Thymus (tissue), 11 donors: Measurements from ENCODE around the gene SCAI. TPM values are rescaled to one million over a fixed set of nuclear protein-coding genes. Genes with fewer than 3 reads are reported as not detected.
"Not testable (repeated sequence)": the region's sequence is repeated elsewhere in the genome, so short reads cannot be mapped to it uniquely, and the experiment has no call there.

Experiments used
- DNase-seq, 9 donors: peaks; one replicate each; pipeline ENCODE4 v3.0.0-alpha.2; 2013; ENCODE audit warnings: low spot score in 9 of 9, low read depth in 6 of 9, missing footprints in 1 of 9
- H3K27ac ChIP-seq, 2 donors: one replicate each; pipeline ENCODE4 v1.5.1; 2013; ENCODE audit warnings: control low read depth in 1 of 2, low read depth in 1 of 2, low read length in 1 of 2, mild to moderate bottlenecking in 1 of 2, moderate library complexity in 1 of 2
- H3K27me3 ChIP-seq, 2 donors: one replicate each; pipeline ENCODE4 v1.5.1; 2013; ENCODE audit warnings: low read length in 1 of 2; ENCODE audit not compliant: control insufficient read depth in 2 of 2, insufficient read depth in 1 of 2
- H3K36me3 ChIP-seq, 2 donors: one replicate each; pipeline ENCODE4 v1.5.1; 2013; ENCODE audit warnings: low read length in 1 of 2, mild to moderate bottlenecking in 1 of 2, moderate library complexity in 1 of 2; ENCODE audit not compliant: control insufficient read depth in 2 of 2, insufficient read depth in 2 of 2
- H3K4me1 ChIP-seq, 2 donors: one replicate each; pipeline ENCODE4 v1.5.1; 2013; ENCODE audit warnings: low read length in 2 of 2; ENCODE audit not compliant: control insufficient read depth in 2 of 2, insufficient read depth in 2 of 2
- H3K4me3 ChIP-seq, 2 donors: one replicate each; pipeline ENCODE4 v1.5.1; 2013; ENCODE audit warnings: low read length in 2 of 2, control low read depth in 1 of 2, mild to moderate bottlenecking in 1 of 2
- H3K9me3 ChIP-seq, 2 donors: one replicate each; pipeline ENCODE4 v1.5.1; 2013; ENCODE audit warnings: low read length in 1 of 2, mild to moderate bottlenecking in 1 of 2; ENCODE audit not compliant: control insufficient read depth in 2 of 2, insufficient read depth in 1 of 2
- WGBS: extraction: QIAGEN DNeasy Blood & Tissue Kit; methylation state at CpG from one replicate; pipeline ENCODE4 v1.1.7; 2013; 5-methylcytosine and 5-hydroxymethylcytosine counted together
- polyA plus RNA-seq: library from polyadenylated mRNA; stranded (reverse); fragments of 200-250 nt; gene quantifications from one replicate; pipeline ENCODE4 v1.2.3, GENCODE V29; 2013
- total RNA-seq: library from RNA; stranded (reverse); fragments of 120-200 nt; gene quantifications from one replicate; pipeline ENCODE4 v1.2.4, GENCODE V29; 2013
- donor health status: healthy.

The SCAI gene
- total and polyA plus RNA-seq, 2 donors, result 9.4 to 23.5 TPM

- no peak overlapping the region for H3K27ac ChIP-seq
- 98% methylated on average over 3 of the region's 3 CpGs for WGBS
- no peaks in the 10 kb centered on the region for H3K27me3 ChIP-seq
- no peaks in the 10 kb centered on the region for H3K9me3 ChIP-seq
- no peaks in the 10 kb centered on the region for H3K4me1 ChIP-seq
- no peak for DNase-seq
- peaks cover 22 to 54% of the 10 kb centered on the region in 2 donors for H3K36me3 ChIP-seq
- H3K4me3 ChIP-seq, result no peak overlapping the region
Observed at GRCh38 chr9:125028041-125028440, 115.3 kb downstream of the SCAI start.

GRCh38 chr9:125024917-125025316, 118.4 kb downstream of the SCAI start:
- WGBS, result 94% methylated on average over 1 of the region's 1 CpG
- Histone ChIP-seq H3K27ac (no peak overlapping the region), H3K36me3 (peaks cover 22 to 68% of the 10 kb centered on the region in 2 donors), H3K9me3 (no peaks in the 10 kb centered on the region), H3K27me3 (no peaks in the 10 kb centered on the region), H3K4me3 (no peak overlapping the region), H3K4me1 (no peaks in the 10 kb centered on the region)
- DNase-seq, result no peak

GRCh38 chr9:125021069-125021468, 122.3 kb downstream of the SCAI start:
- H3K27ac ChIP-seq, result no peak overlapping the region
- WGBS, result 98% methylated on average over 4 of the region's 4 CpGs
- H3K36me3 ChIP-seq, result peaks cover 25 to 58% of the 10 kb centered on the region in 2 donors
- no peak for DNase-seq
- no peaks in the 10 kb centered on the region for H3K9me3 ChIP-seq
- no peak overlapping the region for H3K4me3 ChIP-seq
- no peaks in the 10 kb centered on the region for H3K4me1 ChIP-seq
- no peaks in the 10 kb centered on the region for H3K27me3 ChIP-seq

- not testable (repeated sequence) for H3K4me1 ChIP-seq, H3K4me3 ChIP-seq, H3K27me3 ChIP-seq, H3K27ac ChIP-seq, DNase-seq, H3K9me3 ChIP-seq
- WGBS, result 93% methylated on average over 5 of the region's 5 CpGs
- peaks cover 10 to 17% of the 10 kb centered on the region in 2 donors for H3K36me3 ChIP-seq
Observed at GRCh38 chr9:125015655-125016054, 127.7 kb downstream of the SCAI start.

- 100% methylated on average over 4 of the region's 4 CpGs for WGBS
- DNase-seq, H3K27me3 ChIP-seq, H3K4me1 ChIP-seq, H3K27ac ChIP-seq, H3K4me3 ChIP-seq, H3K9me3 ChIP-seq: not testable (repeated sequence)
- peaks cover 9 to 11% of the 10 kb centered on the region in 2 donors for H3K36me3 ChIP-seq
Observed at GRCh38 chr9:125012013-125012412, 131.3 kb downstream of the SCAI start.

GRCh38 chr9:125008599-125008998, 134.7 kb downstream of the SCAI start:
- Histone ChIP-seq H3K27ac (no peak overlapping the region), H3K4me3 (no peak overlapping the region), H3K27me3 (no peaks in the 10 kb centered on the region), H3K36me3 (peaks cover 14 to 22% of the 10 kb centered on the region in 2 donors), H3K9me3 (no peaks in the 10 kb centered on the region), H3K4me1 (no peaks in the 10 kb centered on the region)
- 97% methylated on average over 2 of the region's 2 CpGs for WGBS
- DNase-seq, result no peak

GRCh38 chr9:125003332-125003731, 140.0 kb downstream of the SCAI start:
- no peak overlapping the region for H3K27ac ChIP-seq
- H3K27me3 ChIP-seq, result no peaks in the 10 kb centered on the region
- WGBS, result 98% methylated on average over 7 of the region's 7 CpGs
- no peaks in the 10 kb centered on the region for H3K9me3 ChIP-seq
- DNase-seq, result no peak
- H3K4me1 ChIP-seq, result no peaks in the 10 kb centered on the region
- H3K4me3 ChIP-seq, result no peak overlapping the region
- peaks cover 25 to 41% of the 10 kb centered on the region in 2 donors for H3K36me3 ChIP-seq

- H3K9me3 ChIP-seq, result no peaks in the 10 kb centered on the region
- H3K27me3 ChIP-seq, result no peaks in the 10 kb centered on the region
- H3K36me3 ChIP-seq, result peaks cover 32 to 59% of the 10 kb centered on the region in 2 donors
- H3K4me3 ChIP-seq, result no peak overlapping the region
- H3K27ac ChIP-seq, result no peak overlapping the region
- 100% methylated on average over 1 of the region's 1 CpG for WGBS
- DNase-seq, result no peak
- H3K4me1 ChIP-seq, result no peaks in the 10 kb centered on the region
Observed at GRCh38 chr9:124983698-124984097, 159.6 kb downstream of the SCAI start.

- no peak overlapping the region for H3K4me3 ChIP-seq
- H3K9me3 ChIP-seq, result no peaks in the 10 kb centered on the region
- H3K36me3 ChIP-seq, result peaks cover 33 to 60% of the 10 kb centered on the region in 2 donors
- H3K27me3 ChIP-seq, result no peaks in the 10 kb centered on the region
- no peak for DNase-seq
- WGBS, result 99% methylated on average over 4 of the region's 4 CpGs
- no peak overlapping the region for H3K27ac ChIP-seq
- no peaks in the 10 kb centered on the region for H3K4me1 ChIP-seq
Observed at GRCh38 chr9:124980431-124980830, 162.9 kb downstream of the SCAI start.

- WGBS, result 96% methylated on average over 2 of the region's 2 CpGs
- H3K27me3 ChIP-seq, result no peaks in the 10 kb centered on the region
- H3K36me3 ChIP-seq, result peaks cover 29 to 71% of the 10 kb centered on the region in 2 donors
- H3K4me3 ChIP-seq, result no peak overlapping the region
- H3K9me3 ChIP-seq, result no peaks in the 10 kb centered on the region
- DNase-seq, result no peak
- no peaks in the 10 kb centered on the region for H3K4me1 ChIP-seq
- H3K27ac ChIP-seq, result no peak overlapping the region
Observed at GRCh38 chr9:124975131-124975530, 168.2 kb downstream of the SCAI start.
